ENCODE measurements around the gene TPCN2. TPM values are rescaled to one million over a fixed set of nuclear protein-coding genes. Genes with fewer than 3 reads are reported as not detected.

The TPCN2 gene
- total and polyA plus RNA-seq, 9 of the 15 experiments (the other 6 are each of a cell fraction or from before 2014, with no cell fraction given): 0.66 to 10.2 (median 4.6) TPM

- Histone ChIP-seq H2AFZ (ENCODE audit: low read depth, low read length) (no peak overlapping the region), H3K4me1 (replicated peaks in 1 of 2; ENCODE audit: control insufficient read depth in 2 of 2, insufficient read depth in 2 of 2, low read length in 2 of 2) (peaks cover under 1 to 24% of the 10 kb centered on the region in 2 experiments; a peak in 4 of 5 replicates), H3K4me2 (ENCODE audit: insufficient read depth, low read length) (no peak overlapping the region), H3K9me1 (ENCODE audit: control insufficient read depth, insufficient read depth, low read length) (no peaks in the 10 kb centered on the region), H4K20me1 (replicated peaks; ENCODE audit: control insufficient read depth, insufficient read depth, low read length) (peaks cover 14% of the 10 kb centered on the region; the same call in 1 of the 2 replicates), H3K79me2 (ENCODE audit: control insufficient read depth, insufficient read depth, low read length) (no peaks in the 10 kb centered on the region), H3K9me3 (replicated peaks; ENCODE audit: control insufficient read depth, insufficient read depth, low read depth, low read length) (no peaks in the 10 kb centered on the region; the same call in 1 of the 2 replicates), H3K27ac (ENCODE audit: extremely low read depth, low read depth, low read length) (no peak overlapping the region), H3K9ac (ENCODE audit: insufficient read depth in 1 of 2, low read depth in 2 of 2, low read length in 2 of 2) (no peak overlapping the region; a peak in 1 of 4 replicates), H3K4me3 (no peak overlapping the region), H3K27me3 (ENCODE audit: control insufficient read depth in 2 of 2, insufficient read depth in 2 of 2, low read length in 2 of 2) (no peaks in the 10 kb centered on the region), H3K36me3 (ENCODE audit: control insufficient read depth, insufficient read depth, low read length) (peaks cover 8% of the 10 kb centered on the region; the same call in 1 of the 3 replicates)
- DNase-seq (ENCODE audit: extremely low read depth in 1 of 4, low spot score in 3 of 4) (no peak), FAIRE-seq (no peak), ATAC-seq (no peak)
- in situ Hi-C loops (cut with MboI): loop anchor here (10.0 kb wide), 1 partner anchor 456 kb away; no protein-coding TSS in a partner anchor
- intact Hi-C loops (cut with micrococcal nuclease): no loop called here
- BruUV-seq (replicated peaks): no TSS peak
- POLR2A ChIA-PET: no interaction called here
- CTCF ChIA-PET (ENCODE audit: low intra/inter-chr PET ratio): no interaction called here
- WGBS (ENCODE audit: insufficient coverage, low coverage, missing lambda C conversion rate): 97% methylated on average over 13 of the region's 23 CpGs
- TF ChIP-seq ZNF449 (CRISPR knock-in tag; IDR thresholded peaks at IDR 0.05) (no peak), AFF1 (IDR thresholded peaks at IDR 0.05; ENCODE audit: low read depth in 1 of 2, partially characterized antibody in 2 of 2) (no peak), POLR2H (tag; IDR thresholded peaks at IDR 0.05; ENCODE audit: low read depth) (no peak), ZNF175 (CRISPR knock-in tag; IDR thresholded peaks at IDR 0.05; ENCODE audit: low read depth) (no peak), ZBTB17 (CRISPR knock-in tag; IDR thresholded peaks at IDR 0.05) (no peak), ZNF23 (CRISPR knock-in tag; IDR thresholded peaks at IDR 0.05) (no peak), TBP (optimal IDR thresholded peaks at IDR 0.05; ENCODE audit: low read depth, low read length) (no peak), USF2 (CRISPR knock-in tag; IDR thresholded peaks at IDR 0.05) (no peak), ZSCAN29 (IDR thresholded peaks at IDR 0.05) (no peak), FOXK1 (CRISPR knock-in tag; IDR thresholded peaks at IDR 0.05; ENCODE audit: borderline replicate concordance) (no peak), DEAF1 (CRISPR knock-in tag; IDR thresholded peaks at IDR 0.05) (no peak), HMG20A (CRISPR knock-in tag; conservative IDR thresholded peaks at IDR 0.05) (no peak)
Measured at GRCh38 chr11:69081180-69081579, 32.4 kb downstream of the TPCN2 start.

Measured in K562 (cell line).